Trophoblast cell (in vitro differentiated cells and primary cell): ENCODE results near the gene TGM6.

ENCODE experiments used
- DNase-seq, 2 donors: peaks; one replicate each; pipeline ENCODE4 v3.0.0-alpha.2; 2016
- H2AFZ ChIP-seq: 2 replicates; pipeline ENCODE4 v1.6.1; 2013; ENCODE audit warnings: low read length, moderate library complexity, mild to moderate bottlenecking; ENCODE audit not compliant: insufficient read depth, poor library complexity
- H2AK5ac ChIP-seq: 2 replicates; pipeline ENCODE4 v1.6.1; 2013; ENCODE audit warnings: mild to moderate bottlenecking, low read length
- H2BK120ac ChIP-seq: 2 replicates; pipeline ENCODE4 v1.6.1; 2013; ENCODE audit warnings: low read length, mild to moderate bottlenecking, moderate library complexity; ENCODE audit not compliant: insufficient read depth, poor library complexity
- H2BK12ac ChIP-seq: 2 replicates; pipeline ENCODE4 v1.6.1; 2013; ENCODE audit warnings: mild to moderate bottlenecking, low read length, moderate library complexity
- H2BK5ac ChIP-seq: 2 replicates; pipeline ENCODE4 v1.6.1; 2013; ENCODE audit warnings: low read length, low read depth, moderate library complexity, mild to moderate bottlenecking; ENCODE audit not compliant: poor library complexity
- H3K14ac ChIP-seq: 2 replicates; pipeline ENCODE4 v1.6.1; 2013; ENCODE audit warnings: mild to moderate bottlenecking, low read length
- H3K18ac ChIP-seq: 2 replicates; pipeline ENCODE4 v1.6.1; 2013; ENCODE audit warnings: mild to moderate bottlenecking, low read length
- H3K23ac ChIP-seq: 2 replicates; pipeline ENCODE4 v1.6.1; 2013; ENCODE audit warnings: low read length
- H3K27ac ChIP-seq: 2 replicates; pipeline ENCODE4 v1.5.1; 2013; ENCODE audit warnings: low read depth, mild to moderate bottlenecking, inconsistent platforms, low read length, moderate library complexity
- H3K27me3 ChIP-seq: 2 replicates; pipeline ENCODE4 v1.6.1; 2013; ENCODE audit warnings: inconsistent platforms, mild to moderate bottlenecking, low read length, moderate library complexity; ENCODE audit not compliant: insufficient read depth
- H3K36me3 ChIP-seq, 2 experiments: 1 replicate in 1 of 2; 2 replicates in 1 of 2; pipeline ENCODE4 v1.6.1; 2013; ENCODE audit warnings: low read length in 2 of 2, mild to moderate bottlenecking in 2 of 2, moderate library complexity in 1 of 2; ENCODE audit not compliant: insufficient read depth in 2 of 2, control insufficient read depth in 1 of 2
- H3K4ac ChIP-seq: 2 replicates; pipeline ENCODE4 v1.6.1; 2013; ENCODE audit warnings: low read depth, mild to moderate bottlenecking, low read length, moderate library complexity
- H3K4me1 ChIP-seq, 2 experiments: 1 replicate in 1 of 2; 2 replicates in 1 of 2; pipeline ENCODE4 v1.6.1; 2013; ENCODE audit warnings: low read length in 2 of 2, mild to moderate bottlenecking in 2 of 2, moderate library complexity in 1 of 2; ENCODE audit not compliant: insufficient read depth in 2 of 2, control insufficient read depth in 1 of 2
- H3K4me2 ChIP-seq: 2 replicates; pipeline ENCODE4 v1.6.1; 2013; ENCODE audit warnings: inconsistent platforms, mild to moderate bottlenecking, low read length, moderate library complexity
- H3K4me3 ChIP-seq: 2 replicates; pipeline ENCODE4 v1.5.1; 2013; ENCODE audit warnings: mild to moderate bottlenecking, low read depth, low read length, inconsistent platforms
- H3K79me1 ChIP-seq: one replicate; pipeline ENCODE4 v1.6.1; 2013; ENCODE audit warnings: low read length
- H3K79me2 ChIP-seq: 2 replicates; pipeline ENCODE4 v1.6.1; 2013; ENCODE audit warnings: low read length, mild to moderate bottlenecking; ENCODE audit not compliant: control insufficient read depth, insufficient read depth, poor library complexity
- H3K9ac ChIP-seq: 2 replicates; pipeline ENCODE4 v1.6.1; 2013; ENCODE audit warnings: mild to moderate bottlenecking, low read length
- H3K9me3 ChIP-seq: 2 replicates; pipeline ENCODE4 v1.6.1; 2013; ENCODE audit warnings: low read depth, mild to moderate bottlenecking, control low read depth, inconsistent platforms, low read length; ENCODE audit not compliant: insufficient read depth
- H4K12ac ChIP-seq: 2 replicates; pipeline ENCODE4 v1.6.1; 2013; ENCODE audit warnings: low read depth, mild to moderate bottlenecking, low read length, moderate library complexity
- H4K8ac ChIP-seq: 2 replicates; pipeline ENCODE4 v1.6.1; 2013; ENCODE audit warnings: low read depth, mild to moderate bottlenecking, low read length, moderate library complexity
- H4K91ac ChIP-seq: one replicate; pipeline ENCODE4 v1.6.1; 2013; ENCODE audit warnings: low read depth, mild to moderate bottlenecking, low read length, moderate library complexity
- WGBS: extraction: QIAGEN DNeasy Blood & Tissue Kit; methylation state at CpG from one replicate; pipeline ENCODE4 v1.1.7; 2013; ENCODE audit warnings: missing lambda C conversion rate; ENCODE audit not compliant: insufficient read length, insufficient coverage; ENCODE audit errors: extremely low coverage; 5-methylcytosine and 5-hydroxymethylcytosine counted together

Gene TGM6

GRCh38 chr20:2470423-2471193 lies 89.9 kb downstream of the TGM6 start, which contains the start of gene SNRPB:
Gene SNRPB (minus strand): TSS chr20:2470789. CDS start chr20:2470690, 99 bp downstream.
- DNase-seq, result peak; percentile 99
- Histone ChIP-seq H2AK5ac (peak within 1 kb of the TSS; percentile 75), H3K4ac (peak within 1 kb of the TSS; percentile 85), H3K27me3 (no peaks in the 10 kb centered on the region), H2BK120ac (peak within 1 kb of the TSS; percentile 65), H3K79me2 (peaks cover 24% of the 10 kb centered on the region), H4K8ac (peak within 1 kb of the TSS; percentile 96), H2BK5ac (peak within 1 kb of the TSS; percentile 77), H4K91ac (peak within 1 kb of the TSS; percentile 94), H3K4me1 (peaks cover 0 to 5% of the 10 kb centered on the region in 2 experiments), H3K9ac (peak within 1 kb of the TSS; percentile 98), H2AFZ (peak within 1 kb of the TSS; percentile 74), H3K4me3 (peak within 1 kb of the TSS; percentile 95), H3K9me3 (no peaks in the 10 kb centered on the region), H3K18ac (peak within 1 kb of the TSS; percentile 81), H3K14ac (peak within 1 kb of the TSS; percentile 87), H3K79me1 (peaks cover 9% of the 10 kb centered on the region), H4K12ac (peak within 1 kb of the TSS; percentile 90), H2BK12ac (no peak within 1 kb of the TSS), H3K27ac (peak within 1 kb of the TSS; percentile 87), H3K4me2 (peak within 1 kb of the TSS; percentile 88), H3K36me3 (peaks cover 12 to 16% of the 10 kb centered on the region in 2 experiments), H3K23ac (no peak within 1 kb of the TSS)
- no CpG with 5 or more reads among the region's 53 CpGs for WGBS

DNA sequence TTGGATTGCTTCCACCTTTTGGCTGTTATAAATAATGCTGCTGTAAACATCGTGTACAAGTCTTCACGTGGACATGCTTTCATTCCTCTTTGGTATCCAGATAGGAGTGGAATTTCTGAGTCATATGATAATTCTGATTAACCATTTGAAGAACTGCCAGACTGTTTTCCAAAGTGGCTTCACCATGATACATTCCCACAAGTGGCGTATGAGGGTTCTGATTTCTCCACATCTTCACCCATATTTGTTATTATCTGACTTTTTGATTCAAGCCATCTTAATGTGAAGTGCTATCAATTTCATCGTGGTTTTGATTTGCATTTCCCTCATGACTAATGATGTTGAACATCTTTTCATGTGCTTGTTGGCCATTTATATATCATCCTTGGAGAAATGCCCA lies 92.8 kb downstream of the TGM6 start:
- H4K91ac ChIP-seq, result no peak overlapping the region
- H3K9me3 ChIP-seq, result no peaks in the 10 kb centered on the region
- H3K4ac ChIP-seq, result no peak overlapping the region
- H2BK5ac ChIP-seq, result no peak overlapping the region
- H3K4me2 ChIP-seq, result no peak overlapping the region
- H3K14ac ChIP-seq, result no peak overlapping the region
- H2AK5ac ChIP-seq, result no peak overlapping the region
- H3K27me3 ChIP-seq, result no peaks in the 10 kb centered on the region
- no CpG with 5 or more reads among the region's 4 CpGs for WGBS
- H2BK12ac ChIP-seq, result no peak overlapping the region
- H3K9ac ChIP-seq, result no peak overlapping the region
- H3K4me1 ChIP-seq, result peaks cover 0 to 5% of the 10 kb centered on the region in 2 experiments
- H2BK120ac ChIP-seq, result no peak overlapping the region
- no peak overlapping the region for H2AFZ ChIP-seq
- peaks cover 20% of the 10 kb centered on the region for H3K79me2 ChIP-seq
- H3K23ac ChIP-seq, result no peak overlapping the region
- no peak overlapping the region for H3K18ac ChIP-seq
- H3K36me3 ChIP-seq, result no peaks in the 10 kb centered on the region
- no peak overlapping the region for H4K8ac ChIP-seq
- no peak overlapping the region for H3K27ac ChIP-seq
- DNase-seq, result peak in 1 of 2 donors; percentile 4
- no peak overlapping the region for H3K4me3 ChIP-seq
- H3K79me1 ChIP-seq, result peaks cover 9% of the 10 kb centered on the region
- no peak overlapping the region for H4K12ac ChIP-seq

DNA sequence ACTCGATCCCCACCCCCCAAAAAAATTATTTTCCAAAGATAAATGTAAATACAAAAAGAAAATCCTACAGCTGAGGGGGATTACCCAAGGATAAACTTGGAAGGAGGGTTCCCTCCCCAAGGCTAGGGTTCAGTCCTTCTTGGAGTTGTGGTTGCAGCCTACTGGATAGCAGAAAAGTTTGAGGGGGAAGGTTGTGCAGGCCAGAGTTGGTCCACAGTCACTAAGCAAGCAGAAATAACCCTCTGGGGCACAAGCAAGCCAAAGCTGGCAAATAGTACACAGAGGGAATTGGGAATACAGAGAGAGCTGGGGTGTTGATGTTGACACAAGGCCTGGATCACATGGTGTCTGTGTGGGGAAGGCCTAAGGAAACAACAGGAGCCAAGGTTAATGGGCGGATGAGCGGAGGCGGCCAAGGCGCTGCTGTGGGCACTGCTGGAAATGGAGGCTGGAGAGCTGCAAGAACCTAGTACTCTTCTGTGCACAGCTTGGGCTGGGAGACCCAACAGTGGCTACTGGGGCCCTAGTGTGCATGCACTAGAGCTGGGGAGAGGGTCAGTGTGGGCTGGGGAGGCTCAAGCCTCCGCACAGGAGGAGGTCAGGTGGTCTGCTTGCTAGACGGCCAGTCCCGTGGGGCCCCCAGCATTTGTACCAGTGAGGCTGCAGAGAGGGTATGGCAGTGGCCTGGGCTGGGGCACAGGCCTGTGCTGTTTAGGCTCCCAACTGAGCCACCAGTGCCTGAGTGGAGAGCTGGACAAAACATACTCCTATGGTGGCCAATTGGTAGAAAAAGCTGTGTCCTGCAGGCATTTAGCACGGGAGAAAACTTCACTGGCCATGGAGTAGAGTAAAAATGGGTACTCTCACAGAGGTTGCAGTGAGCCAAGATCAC lies 95.4 kb downstream of the TGM6 start:
- H3K27ac ChIP-seq, result no peak overlapping the region
- no peaks in the 10 kb centered on the region for H3K9me3 ChIP-seq
- H2AFZ ChIP-seq, result no peak overlapping the region
- H4K91ac ChIP-seq, result no peak overlapping the region
- H3K79me2 ChIP-seq, result no peaks in the 10 kb centered on the region
- H3K9ac ChIP-seq, result peak overlapping the region; percentile 28
- H2AK5ac ChIP-seq, result no peak overlapping the region
- no peaks in the 10 kb centered on the region for H3K27me3 ChIP-seq
- no peak overlapping the region for H3K4me3 ChIP-seq
- no peak overlapping the region for H3K23ac ChIP-seq
- H2BK5ac ChIP-seq, result no peak overlapping the region
- H2BK120ac ChIP-seq, result no peak overlapping the region
- WGBS, result no CpG with 5 or more reads among the region's 9 CpGs
- H3K18ac ChIP-seq, result no peak overlapping the region
- H3K36me3 ChIP-seq, result no peaks in the 10 kb centered on the region
- no peak overlapping the region for H3K14ac ChIP-seq
- no peaks in the 10 kb centered on the region for H3K79me1 ChIP-seq
- H2BK12ac ChIP-seq, result no peak overlapping the region
- H3K4me1 ChIP-seq, result no peaks in the 10 kb centered on the region
- H3K4me2 ChIP-seq, result no peak overlapping the region
- H4K8ac ChIP-seq, result no peak overlapping the region
- DNase-seq, result no peak
- no peak overlapping the region for H4K12ac ChIP-seq
- H3K4ac ChIP-seq, result no peak overlapping the region

- H3K9me3 ChIP-seq, result no peaks in the 10 kb centered on the region
- no CpG with 5 or more reads among the region's 5 CpGs for WGBS
Measured at GRCh38 chr20:2476742-2477615, 96.3 kb downstream of the TGM6 start.

More at GRCh38 chr20:2476742-2477615, 96.3 kb downstream of the TGM6 start:
- Histone ChIP-seq H4K91ac (no peak overlapping the region), H2BK5ac (no peak overlapping the region), H3K79me1 (no peaks in the 10 kb centered on the region), H3K9ac (no peak overlapping the region), H2BK120ac (no peak overlapping the region), H3K18ac (no peak overlapping the region), H3K4me3 (no peak overlapping the region), H3K27ac (no peak overlapping the region), H4K12ac (no peak overlapping the region), H2AK5ac (no peak overlapping the region), H3K79me2 (no peaks in the 10 kb centered on the region), H3K23ac (no peak overlapping the region), H2AFZ (no peak overlapping the region), H3K4me2 (no peak overlapping the region), H3K36me3 (peaks cover 0 to 1% of the 10 kb centered on the region in 2 experiments), H3K4ac (no peak overlapping the region), H3K4me1 (no peaks in the 10 kb centered on the region), H3K14ac (no peak overlapping the region), H2BK12ac (no peak overlapping the region), H3K27me3 (no peaks in the 10 kb centered on the region), H4K8ac (no peak overlapping the region)
- DNase-seq, result no peak
